HEK293 (cell line): ENCODE data around the gene PLCZ1.

Experiments
- CTCF ChIP-seq: fragments of 450-650 bp; formaldehyde crosslinking; IDR thresholded peaks from 2 replicates; pipeline ENCODE4 v1.5.1; 2016; ENCODE audit warnings: missing biosample characterization, missing genetic modification characterization
- OSR2 ChIP-seq: fragments of 450-650 bp; formaldehyde crosslinking; IDR thresholded peaks from 2 replicates; pipeline ENCODE4 v1.5.1; 2016; ENCODE audit warnings: missing biosample characterization, missing genetic modification characterization
- ZEB2 ChIP-seq: fragments of 450-650 bp; formaldehyde crosslinking; IDR thresholded peaks from 2 replicates; pipeline ENCODE4 v1.5.1; 2016; ENCODE audit warnings: missing biosample characterization, missing genetic modification characterization
- ZFP3 ChIP-seq: fragments of 450-650 bp; formaldehyde crosslinking; IDR thresholded peaks from 2 replicates; pipeline ENCODE4 v1.5.1; 2016; ENCODE audit warnings: low read depth, missing biosample characterization, missing genetic modification characterization
- ZNF138 ChIP-seq: fragments of 450-650 bp; formaldehyde crosslinking; IDR thresholded peaks from 2 replicates; pipeline ENCODE4 v1.5.1; 2016; ENCODE audit warnings: missing biosample characterization, missing genetic modification characterization, borderline replicate concordance
- ZNF155 ChIP-seq: fragments of 450-650 bp; formaldehyde crosslinking; IDR thresholded peaks from 2 replicates; pipeline ENCODE4 v1.5.1; 2016; ENCODE audit warnings: missing biosample characterization, missing genetic modification characterization
- ZNF24 ChIP-seq: fragments of 450-650 bp; formaldehyde crosslinking; IDR thresholded peaks from 2 replicates; pipeline ENCODE4 v1.5.1; 2016; ENCODE audit warnings: missing biosample characterization, missing genetic modification characterization
- ZNF274 ChIP-seq, 2 experiments: fragments of 200-500 bp in 1 of 2; fragments of 450-650 bp in 1 of 2; sonication (Bioruptor generic) in 1 of 2; formaldehyde crosslinking in 1 of 2; IDR thresholded peaks; 2 replicates each; pipeline versions ENCODE4 v1.5.1 to v1.6.1; 2014 to 2016; ENCODE audit warnings: borderline replicate concordance in 1 of 2, inconsistent platforms in 1 of 2, low read length in 1 of 2, missing biosample characterization in 1 of 2, missing genetic modification characterization in 1 of 2
- ZNF324 ChIP-seq: fragments of 450-650 bp; formaldehyde crosslinking; IDR thresholded peaks from 2 replicates; pipeline ENCODE4 v1.5.1; 2016; ENCODE audit warnings: missing biosample characterization, missing genetic modification characterization
- ZNF398 ChIP-seq: fragments of 450-650 bp; formaldehyde crosslinking; IDR thresholded peaks from 2 replicates; pipeline ENCODE4 v1.5.1; 2017; ENCODE audit warnings: missing biosample characterization, missing genetic modification characterization
- ZNF449 ChIP-seq: fragments of 450-650 bp; formaldehyde crosslinking; IDR thresholded peaks from 2 replicates; pipeline ENCODE4 v1.5.1; 2017; ENCODE audit warnings: missing biosample characterization, mild to moderate bottlenecking, missing genetic modification characterization, moderate library complexity
- ZNF501 ChIP-seq: fragments of 450-650 bp; formaldehyde crosslinking; IDR thresholded peaks from 2 replicates; pipeline ENCODE4 v1.5.1; 2016; ENCODE audit warnings: missing biosample characterization, missing genetic modification characterization
- ZNF629 ChIP-seq: fragments of 450-650 bp; formaldehyde crosslinking; IDR thresholded peaks from 2 replicates; pipeline ENCODE4 v1.5.1; 2017; ENCODE audit warnings: missing biosample characterization, missing genetic modification characterization

- TF ChIP-seq ZNF274 (IDR thresholded peaks at IDR 0.05; ENCODE audit: low read length) (no peak), ZNF274 (tag by site-specific recombination; IDR thresholded peaks at IDR 0.05; ENCODE audit: borderline replicate concordance) (no peak), ZNF501 (no peak), ZNF138 (tag by site-specific recombination) (no peak), ZNF398 (tag by site-specific recombination) (no peak), OSR2 (tag by site-specific recombination) (no peak), CTCF (tag by site-specific recombination) (no peak), ZFP3 (tag by site-specific recombination) (no peak), ZEB2 (tag by site-specific recombination) (no peak), ZNF24 (tag by site-specific recombination) (no peak), ZNF324 (tag by site-specific recombination) (no peak), ZNF449 (tag by site-specific recombination) (no peak), ZNF629 (no peak), ZNF155 (tag by site-specific recombination) (no peak)
These were observed 79.6 kb downstream of the PLCZ1 start for GRCh38 chr12:18658179-18658578.
